ENCODE results near the gene TOP2A. TPM values are rescaled to one million over a fixed set of nuclear protein-coding genes. Genes with fewer than 3 reads are reported as not detected.

The TOP2A gene
- total RNA-seq, 1 experiment from 2014 or later, result 230 TPM

DNA sequence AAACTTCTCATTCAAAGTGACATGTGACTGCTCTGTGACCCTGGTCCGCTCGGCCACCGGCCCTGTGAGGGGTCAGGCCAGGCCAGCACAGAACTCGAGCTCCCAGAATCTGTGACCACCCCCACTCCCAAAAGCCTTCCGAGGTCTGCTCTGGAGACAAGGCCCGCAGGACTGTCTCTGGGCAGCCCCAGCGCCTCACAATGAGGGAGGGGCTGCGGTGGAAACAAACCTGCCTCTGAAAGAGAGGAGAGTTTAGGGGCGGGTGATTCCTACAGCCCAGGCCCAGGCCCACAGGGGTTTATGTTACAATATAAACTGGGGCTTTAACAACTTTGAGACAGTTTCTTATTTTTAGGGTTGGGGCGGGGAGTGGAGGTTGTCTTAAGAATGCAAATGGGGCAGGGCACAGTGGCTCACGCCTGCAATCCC, 45.4 kb upstream of the TOP2A start:
- no peak overlapping the region for H3K27ac ChIP-seq (ENCODE audit: insufficient read length, low read depth, low read length)
- Mint-ChIP-seq H3K27ac (peak overlapping the region; percentile 13 to 58 (median 43); a peak in 4 of 7 replicates), H3K36me3 (ENCODE audit: insufficient read depth in 1 of 3, low read depth in 3 of 3) (no peaks in the 10 kb centered on the region; a peak in 1 of 7 replicates), H3K27me3 (ENCODE audit: low read depth) (peaks cover 3% of the 10 kb centered on the region; the same call in 1 of the 2 replicates), H3K9me3 (peaks cover 2 to 3% of the 10 kb centered on the region in 2 experiments; a peak in 1 of 5 replicates), H3K4me1 (peaks cover 37 to 50% of the 10 kb centered on the region in 2 experiments), H3K4me3 (no peak overlapping the region)
- peaks cover 6% of the 10 kb centered on the region; the same call in 1 of the 2 replicates for H3K4me1 ChIP-seq (ENCODE audit: insufficient read depth, low read length)
- no peak overlapping the region for H3K56ac ChIP-seq (ENCODE audit: insufficient read length, low read depth, low read length)
- no peak overlapping the region for H4K91ac ChIP-seq (ENCODE audit: insufficient read length, low read depth, low read length)
- H3T11ph ChIP-seq (ENCODE audit: low read length), result no peak overlapping the region
- H3K9ac ChIP-seq (ENCODE audit: extremely low read depth, insufficient read length, low read length), result no peak overlapping the region
- H2BK120ac ChIP-seq (ENCODE audit: low read depth, low read length, poor library complexity, severe bottlenecking), result no peak overlapping the region
- H2AFZ ChIP-seq (ENCODE audit: low read length), result no peak overlapping the region
- H2BK15ac ChIP-seq (ENCODE audit: low read depth, low read length), result no peak overlapping the region
- no peak overlapping the region for H3K18ac ChIP-seq (ENCODE audit: insufficient read length, low read depth, low read length)
- H4K20me1 ChIP-seq (ENCODE audit: control insufficient read depth, insufficient read depth, insufficient read length), result no peaks in the 10 kb centered on the region
- TF ChIP-seq, protein P1, sequence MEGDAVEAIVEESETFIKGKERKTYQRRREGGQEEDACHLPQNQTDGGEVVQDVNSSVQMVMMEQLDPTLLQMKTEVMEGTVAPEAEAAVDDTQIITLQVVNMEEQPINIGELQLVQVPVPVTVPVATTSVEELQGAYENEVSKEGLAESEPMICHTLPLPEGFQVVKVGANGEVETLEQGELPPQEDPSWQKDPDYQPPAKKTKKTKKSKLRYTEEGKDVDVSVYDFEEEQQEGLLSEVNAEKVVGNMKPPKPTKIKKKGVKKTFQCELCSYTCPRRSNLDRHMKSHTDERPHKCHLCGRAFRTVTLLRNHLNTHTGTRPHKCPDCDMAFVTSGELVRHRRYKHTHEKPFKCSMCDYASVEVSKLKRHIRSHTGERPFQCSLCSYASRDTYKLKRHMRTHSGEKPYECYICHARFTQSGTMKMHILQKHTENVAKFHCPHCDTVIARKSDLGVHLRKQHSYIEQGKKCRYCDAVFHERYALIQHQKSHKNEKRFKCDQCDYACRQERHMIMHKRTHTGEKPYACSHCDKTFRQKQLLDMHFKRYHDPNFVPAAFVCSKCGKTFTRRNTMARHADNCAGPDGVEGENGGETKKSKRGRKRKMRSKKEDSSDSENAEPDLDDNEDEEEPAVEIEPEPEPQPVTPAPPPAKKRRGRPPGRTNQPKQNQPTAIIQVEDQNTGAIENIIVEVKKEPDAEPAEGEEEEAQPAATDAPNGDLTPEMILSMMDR (conservative IDR thresholded peaks at IDR 0.05), result no peak
- no peak overlapping the region for H4K5ac ChIP-seq (ENCODE audit: insufficient read length, low read depth, low read length)
- no peak overlapping the region for H2BK20ac ChIP-seq (ENCODE audit: low read depth, low read length, poor library complexity, severe bottlenecking)
- WGBS (ENCODE audit: extremely low coverage, insufficient read length, low lambda C conversion rate), result no CpG with 5 or more reads among the region's 11 CpGs
- no peak overlapping the region for H3K23ac ChIP-seq (ENCODE audit: insufficient read length, low read depth, low read length)
- H3K14ac ChIP-seq (ENCODE audit: insufficient read depth, low read length), result peak overlapping the region; percentile 79
- H2BK12ac ChIP-seq (ENCODE audit: insufficient read length, low read depth, low read length), result no peak overlapping the region
- H4K8ac ChIP-seq (replicated peaks; ENCODE audit: insufficient read length, low read depth, low read length), result no peak overlapping the region
- H2BK5ac ChIP-seq (ENCODE audit: insufficient read length, low read length), result no peak overlapping the region
- H3K23me2 ChIP-seq (ENCODE audit: insufficient read length, low read depth, low read length, poor library complexity, severe bottlenecking), result no peaks in the 10 kb centered on the region
- no peak overlapping the region for H3K4ac ChIP-seq (ENCODE audit: low read depth, low read length)
- no peak overlapping the region for H3K4me2 ChIP-seq (ENCODE audit: insufficient read depth, insufficient read length, low read length)
- no peak overlapping the region for H2AK5ac ChIP-seq (ENCODE audit: insufficient read length, low read length)
- no peaks in the 10 kb centered on the region for H3K9me3 ChIP-seq (ENCODE audit: control insufficient read depth, low read depth, low read length)
- no peaks in the 10 kb centered on the region for H3K79me1 ChIP-seq (ENCODE audit: insufficient read depth, low read depth, low read length, poor library complexity, severe bottlenecking)
- no peaks in the 10 kb centered on the region for H3K27me3 ChIP-seq (ENCODE audit: insufficient read depth, low read length)
- no peaks in the 10 kb centered on the region for H3K79me2 ChIP-seq (ENCODE audit: insufficient read depth, low read length)
- no peak for DNase-seq
